CD4-positive, CD25-positive, alpha-beta regulatory T cell (primary cell): ENCODE measurements around the gene ZNF324. TPM values are rescaled to one million over a fixed set of nuclear protein-coding genes. Genes with fewer than 3 reads are reported as not detected.

Source experiments
- ATAC-seq, 2 donors: fragments of 150-1000 bp; cut with Tn5 transposase; one replicate each; pipeline ENCODE4 v1.10.0; 2021; ENCODE audit warnings: low read depth in 2 of 2, moderate number of reproducible peaks in 2 of 2, moderate library complexity in 1 of 2
- DNase-seq, 3 donors: peaks; one replicate each; pipeline versions ENCODE4 v3.0.0 to v3.0.0-alpha.2; 2012 to 2022; ENCODE audit warnings: mixed read lengths in 1 of 3
- H3K27ac ChIP-seq: one replicate; pipeline ENCODE4 v1.7.0; 2013; ENCODE audit warnings: mild to moderate bottlenecking, low read length; ENCODE audit not compliant: insufficient read depth, poor library complexity, severe bottlenecking
- H3K27me3 ChIP-seq: one replicate; pipeline ENCODE4 v1.7.0; 2013; ENCODE audit warnings: low read length; ENCODE audit not compliant: control insufficient read depth, insufficient read depth
- H3K36me3 ChIP-seq: one replicate; pipeline ENCODE4 v1.7.0; 2013; ENCODE audit warnings: mild to moderate bottlenecking, low read length, moderate library complexity; ENCODE audit not compliant: control insufficient read depth, insufficient read depth
- H3K4me1 ChIP-seq: 2 replicates; pipeline ENCODE4 v1.7.0; 2013; ENCODE audit warnings: mild to moderate bottlenecking, low read length; ENCODE audit not compliant: insufficient read depth, control insufficient read depth, poor library complexity, severe bottlenecking
- H3K4me3 ChIP-seq: one replicate; pipeline ENCODE4 v1.7.0; 2013; ENCODE audit warnings: low read depth, mild to moderate bottlenecking, low read length, moderate library complexity
- H3K9me3 ChIP-seq, 2 experiments: 1 replicate in 1 of 2; 2 replicates in 1 of 2; pipeline ENCODE4 v1.7.0; 2013; ENCODE audit warnings: low read length in 2 of 2, mild to moderate bottlenecking in 1 of 2, moderate library complexity in 1 of 2; ENCODE audit not compliant: control insufficient read depth in 2 of 2
- H3K27ac Mint-ChIP-seq, 3 donors: one replicate each; pipeline ENCODE4 v1.8.0; 2020 to 2022; ENCODE audit warnings: mild to moderate bottlenecking in 3 of 3, mixed read lengths in 3 of 3, moderate library complexity in 2 of 3
- H3K27me3 Mint-ChIP-seq: one replicate; pipeline ENCODE4 v1.8.0; 2022; ENCODE audit warnings: mild to moderate bottlenecking, mixed read lengths
- H3K36me3 Mint-ChIP-seq: one replicate; pipeline ENCODE4 v1.8.0; 2020; ENCODE audit warnings: mixed read lengths
- H3K4me1 Mint-ChIP-seq, 4 donors: one replicate each; pipeline ENCODE4 v1.8.0; 2020 to 2022; ENCODE audit warnings: mixed read lengths in 4 of 4, mild to moderate bottlenecking in 1 of 4
- H3K4me3 Mint-ChIP-seq, 4 donors: one replicate each; pipeline ENCODE4 v1.8.0; 2020 to 2022; ENCODE audit warnings: mild to moderate bottlenecking in 4 of 4, mixed read lengths in 4 of 4, moderate library complexity in 3 of 4
- H3K9me3 Mint-ChIP-seq, 7 donors: one replicate each; pipeline ENCODE4 v1.8.0; 2020 to 2022; ENCODE audit warnings: mixed read lengths in 7 of 7, mild to moderate bottlenecking in 3 of 7, moderate library complexity in 2 of 7
- polyA plus RNA-seq, 4 donors: library from polyadenylated mRNA; unstranded; fragments of 300-500 nt; fragmentation: Illumina TruSeq; gene quantifications; one replicate each; pipeline ENCODE4 v1.2.3, GENCODE V29; 2021
- total RNA-seq: library from RNA; stranded (reverse); gene quantifications from one replicate; pipeline ENCODE4 v1.2.3, GENCODE V29; 2022

ZNF324 gene
- total and polyA plus RNA-seq, 5 donors from 2014 or later = 5.3 to 15.1 (median 10.6) TPM

DNA sequence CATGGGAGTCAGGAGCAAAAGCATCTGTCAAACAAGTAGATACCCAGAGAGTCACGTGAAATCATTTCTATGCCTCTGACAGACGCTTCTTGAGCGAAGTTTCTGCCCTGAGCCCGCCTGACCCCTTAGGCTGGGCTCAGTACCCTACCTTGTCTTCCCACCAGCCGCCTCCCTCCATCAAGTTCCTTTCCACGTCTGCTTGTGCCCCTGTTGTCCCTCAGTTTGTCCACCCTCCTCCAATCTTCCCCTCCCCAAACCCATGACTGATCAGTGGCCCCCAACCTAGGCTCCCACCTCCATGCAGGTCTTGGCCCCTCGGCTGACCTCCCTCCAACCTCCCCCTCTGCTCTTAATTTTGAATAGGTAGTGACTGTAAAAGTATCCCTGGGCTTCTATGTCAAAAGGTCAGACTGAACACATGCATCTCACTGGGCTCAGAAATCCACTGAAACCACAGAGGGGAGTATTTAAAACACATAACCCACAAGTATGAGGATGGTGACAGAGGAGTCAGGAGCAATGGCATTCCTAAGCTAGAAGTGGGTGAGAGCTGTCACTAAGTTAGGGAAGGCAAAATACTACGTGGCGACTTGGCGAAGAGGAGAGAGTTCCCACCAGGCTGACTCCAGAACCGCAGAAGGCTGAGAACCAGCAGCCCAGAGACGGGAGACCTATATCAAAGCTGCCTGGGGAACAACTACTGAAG lies 7.6 kb downstream of the ZNF324 start:
- DNase-seq = no peak
- no peak for ATAC-seq
- Histone ChIP-seq H3K4me3 (no peak overlapping the region), H3K9me3 (no peaks in the 10 kb centered on the region), H3K36me3 (peaks cover 16% of the 10 kb centered on the region), H3K27me3 (no peaks in the 10 kb centered on the region), H3K4me1 (peaks cover 21% of the 10 kb centered on the region), H3K27ac (peak overlapping the region; percentile 96)
- Mint-ChIP-seq H3K27ac (peak overlapping the region in 2 of 3 donors; percentile 42 to 95), H3K9me3 (no peaks in the 10 kb centered on the region), H3K36me3 (peaks cover 11% of the 10 kb centered on the region), H3K4me3 (peak overlapping the region; percentile 39 to 98 (median 96)), H3K27me3 (no peaks in the 10 kb centered on the region), H3K4me1 (peaks cover 6 to 26% (median 7%) of the 10 kb centered on the region in 4 donors)

DNA sequence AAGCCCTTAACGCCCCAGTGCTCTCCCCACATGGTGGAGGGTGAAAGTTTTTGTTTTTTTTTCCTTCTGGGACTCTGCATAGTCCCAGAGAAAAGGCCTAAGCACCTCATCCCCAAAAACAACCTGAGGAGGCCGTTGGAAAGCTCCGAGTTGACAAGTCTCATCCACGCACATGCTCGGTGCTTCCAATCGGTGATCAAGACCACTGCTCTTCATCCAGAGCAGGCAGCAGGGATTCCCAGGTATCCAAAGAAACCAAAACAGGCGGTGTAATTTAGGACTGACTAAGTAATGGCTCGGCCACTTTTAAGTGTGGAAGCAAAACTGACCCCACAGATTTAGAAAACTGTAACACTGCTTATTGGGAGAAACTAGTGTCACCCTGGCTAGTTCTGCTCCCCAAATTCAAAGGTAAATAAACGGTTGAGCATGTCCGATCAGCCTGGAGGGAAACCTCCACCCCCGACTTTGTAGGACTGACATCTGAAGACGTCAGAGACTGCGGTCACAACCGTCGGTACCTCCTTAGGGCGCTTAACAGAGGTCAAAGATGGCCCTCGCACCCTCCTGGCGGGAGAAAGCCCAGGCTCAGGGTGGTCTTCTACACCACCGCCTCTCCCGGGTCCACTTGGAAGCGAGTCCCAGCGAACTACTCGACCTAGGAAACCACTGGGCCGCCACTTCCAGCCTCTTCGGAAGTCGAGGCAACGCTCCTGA lies 8.3 kb downstream of the ZNF324 start:
- Mint-ChIP-seq H3K36me3 (peaks cover 11% of the 10 kb centered on the region), H3K9me3 (no peaks in the 10 kb centered on the region), H3K27ac (peak overlapping the region in 2 of 3 donors; percentile 95 to 99), H3K27me3 (no peaks in the 10 kb centered on the region), H3K4me1 (peaks cover 6 to 26% (median 7%) of the 10 kb centered on the region in 4 donors), H3K4me3 (peak overlapping the region; percentile 95 to 98 (median 96))
- Histone ChIP-seq H3K27ac (peak overlapping the region; percentile 96), H3K4me1 (peaks cover 21% of the 10 kb centered on the region), H3K27me3 (no peaks in the 10 kb centered on the region), H3K4me3 (peak overlapping the region; percentile 72), H3K36me3 (peaks cover 16% of the 10 kb centered on the region), H3K9me3 (no peaks in the 10 kb centered on the region)
- DNase-seq = no peak
- ATAC-seq = no peak

DNA sequence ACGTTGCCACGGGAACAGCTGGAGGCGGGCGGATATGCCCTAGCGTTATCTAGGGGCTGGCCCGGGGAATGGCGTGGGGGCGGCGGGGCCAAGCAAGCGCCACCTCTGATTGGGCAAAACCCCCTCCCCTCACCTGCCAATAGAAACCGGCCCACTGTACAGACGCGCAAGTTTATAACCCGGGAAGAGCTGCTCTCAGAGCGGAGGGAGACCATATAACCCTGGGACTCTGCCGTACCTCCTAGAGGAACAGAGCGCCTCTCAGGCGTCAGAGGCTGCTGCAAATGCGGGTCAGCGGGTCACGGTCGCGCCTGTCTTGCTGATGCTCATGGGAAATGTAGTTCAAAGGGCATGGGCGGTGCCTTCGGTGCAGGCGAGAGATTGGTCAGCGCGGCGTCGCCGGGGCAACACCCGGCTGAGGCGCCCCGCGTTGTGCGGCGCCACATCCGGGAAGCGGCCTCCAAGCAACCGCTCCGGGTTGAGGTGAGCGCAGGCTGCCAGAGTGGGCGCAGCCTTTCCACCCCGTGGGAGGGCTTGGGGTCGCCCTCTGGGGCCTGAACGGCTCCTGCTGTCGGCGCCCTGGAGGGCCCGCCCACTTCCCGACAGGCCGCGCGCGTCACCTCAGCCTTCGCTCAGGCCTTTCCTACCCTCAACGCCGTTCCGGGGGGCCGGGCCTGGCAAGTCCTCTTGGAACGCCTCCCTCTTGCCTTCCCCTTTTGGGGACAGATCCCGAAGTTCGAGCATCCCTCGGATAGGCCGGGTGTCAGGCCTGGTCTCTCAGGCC lies 9.0 kb downstream of the ZNF324 start, which contains the start of gene ZNF446:
TSS of gene ZNF446 (plus strand) at position 639 of the 784 bp plus-strand sequence. CDS start 867 bp downstream, outside the sequence.
- ATAC-seq (peak; percentile 90 to 91), DNase-seq (peak; percentile 93 to 99 (median 96))
- Mint-ChIP-seq H3K36me3 (peaks cover 6% of the 10 kb centered on the region), H3K4me3 (peak within 1 kb of the TSS; percentile 95 to 98 (median 96)), H3K9me3 (no peaks in the 10 kb centered on the region), H3K27ac (peak within 1 kb of the TSS; percentile 78 to 99 (median 95)), H3K4me1 (peaks cover 4 to 26% (median 7%) of the 10 kb centered on the region in 4 donors), H3K27me3 (no peaks in the 10 kb centered on the region)
- H3K4me1 ChIP-seq = peaks cover 21% of the 10 kb centered on the region
- H3K27me3 ChIP-seq = no peaks in the 10 kb centered on the region
- peak within 1 kb of the TSS; percentile 81 for H3K4me3 ChIP-seq
- no peaks in the 10 kb centered on the region for H3K9me3 ChIP-seq
- peaks cover 10% of the 10 kb centered on the region for H3K36me3 ChIP-seq
- H3K27ac ChIP-seq = peak within 1 kb of the TSS; percentile 96

DNA sequence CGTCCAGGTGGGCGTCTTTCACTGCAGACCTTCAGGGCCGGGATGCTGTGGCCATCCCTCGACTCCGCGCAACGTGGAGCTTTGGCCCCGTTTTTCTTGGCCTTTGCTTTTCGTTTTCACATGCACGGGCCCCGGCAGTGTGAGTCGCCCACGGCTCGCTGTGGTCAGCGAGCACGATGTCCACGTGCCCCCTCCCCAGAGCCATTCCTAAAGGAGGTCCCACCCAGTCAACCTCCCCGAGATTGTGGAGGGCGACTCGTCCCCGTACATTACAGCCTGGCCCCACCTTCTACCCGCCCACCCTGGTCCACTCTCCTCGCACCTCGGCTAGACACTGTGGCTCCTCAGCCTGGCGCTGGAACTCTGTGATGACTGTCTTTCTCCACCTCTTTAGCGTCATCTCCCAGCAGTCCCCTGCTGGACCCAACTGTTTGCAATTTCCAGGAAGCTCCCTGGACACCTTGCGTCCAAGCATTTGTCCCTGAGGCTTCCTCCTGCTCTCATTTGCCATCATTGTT lies 9.7 kb downstream of the ZNF324 start:
- H3K9me3 ChIP-seq = no peaks in the 10 kb centered on the region
- H3K36me3 ChIP-seq = peaks cover 10% of the 10 kb centered on the region
- H3K27me3 ChIP-seq = no peaks in the 10 kb centered on the region
- Mint-ChIP-seq H3K36me3 (peaks cover 6% of the 10 kb centered on the region), H3K9me3 (no peaks in the 10 kb centered on the region), H3K4me1 (peaks cover 4 to 26% (median 7%) of the 10 kb centered on the region in 4 donors), H3K27me3 (no peaks in the 10 kb centered on the region), H3K27ac (peak overlapping the region; percentile 78 to 99 (median 95)), H3K4me3 (peak overlapping the region; percentile 95 to 98 (median 96))
- peaks cover 21% of the 10 kb centered on the region for H3K4me1 ChIP-seq
- H3K4me3 ChIP-seq = peak overlapping the region; percentile 48
- ATAC-seq = no peak
- peak overlapping the region; percentile 96 for H3K27ac ChIP-seq
- no peak for DNase-seq

DNA sequence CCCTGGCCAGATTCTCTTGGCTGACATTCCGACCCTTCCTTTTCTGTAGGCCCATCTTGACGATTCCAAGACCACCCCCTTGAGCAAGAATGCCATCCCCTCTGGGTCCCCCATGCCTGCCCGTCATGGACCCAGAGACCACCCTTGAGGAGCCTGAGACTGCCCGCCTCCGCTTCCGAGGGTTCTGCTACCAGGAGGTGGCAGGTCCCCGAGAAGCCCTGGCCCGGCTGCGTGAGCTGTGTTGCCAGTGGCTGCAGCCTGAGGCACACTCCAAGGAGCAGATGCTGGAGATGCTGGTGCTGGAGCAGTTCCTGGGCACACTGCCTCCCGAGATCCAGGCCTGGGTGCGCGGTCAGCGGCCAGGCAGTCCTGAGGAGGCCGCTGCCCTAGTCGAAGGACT lies 10.2 kb downstream of the ZNF324 start:
- peak overlapping the region; percentile 78 to 99 (median 95) for H3K27ac Mint-ChIP-seq
- no peaks in the 10 kb centered on the region for H3K9me3 Mint-ChIP-seq
- Histone ChIP-seq H3K36me3 (peaks cover 7% of the 10 kb centered on the region), H3K27me3 (no peaks in the 10 kb centered on the region), H3K9me3 (no peaks in the 10 kb centered on the region), H3K4me3 (peak overlapping the region; percentile 48), H3K27ac (no peak overlapping the region), H3K4me1 (peaks cover 21% of the 10 kb centered on the region)
- peak overlapping the region; percentile 95 to 98 (median 96) for H3K4me3 Mint-ChIP-seq
- no peak for DNase-seq
- no peak for ATAC-seq
- H3K4me1 Mint-ChIP-seq = peaks cover 4 to 26% (median 7%) of the 10 kb centered on the region in 4 donors
- no peaks in the 10 kb centered on the region for H3K27me3 Mint-ChIP-seq
- H3K36me3 Mint-ChIP-seq = peaks cover 7% of the 10 kb centered on the region

DNA sequence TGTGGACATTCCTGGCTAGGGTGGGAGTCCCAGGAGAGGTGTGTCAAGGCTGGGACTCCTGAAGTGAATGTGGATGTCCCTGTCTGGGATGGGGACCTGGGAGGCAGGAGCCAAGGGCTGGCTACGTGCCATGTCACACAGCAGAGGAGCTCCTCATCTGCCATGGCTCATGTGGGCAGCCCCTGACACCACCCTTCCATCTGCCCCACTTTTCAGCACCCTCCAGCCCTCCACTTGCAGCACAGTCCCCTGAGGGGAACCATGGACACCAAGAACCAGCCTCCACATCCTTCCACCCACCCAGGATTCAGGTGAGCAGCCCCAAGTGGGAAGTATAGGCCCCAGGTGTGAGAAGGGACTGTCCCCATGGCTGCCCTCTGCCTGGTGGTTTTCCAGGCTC lies 11.0 kb downstream of the ZNF324 start:
- peaks cover 4 to 26% (median 7%) of the 10 kb centered on the region in 4 donors for H3K4me1 Mint-ChIP-seq
- no peaks in the 10 kb centered on the region for H3K27me3 Mint-ChIP-seq
- H3K4me1 ChIP-seq = peaks cover 21% of the 10 kb centered on the region
- no peak overlapping the region for H3K4me3 ChIP-seq
- DNase-seq = no peak
- no peaks in the 10 kb centered on the region for H3K27me3 ChIP-seq
- peak overlapping the region in 2 of 4 donors; percentile 47 to 59 for H3K4me3 Mint-ChIP-seq
- no peak for ATAC-seq
- peaks cover 10% of the 10 kb centered on the region for H3K36me3 Mint-ChIP-seq
- H3K9me3 ChIP-seq = no peaks in the 10 kb centered on the region
- peaks cover 2% of the 10 kb centered on the region for H3K36me3 ChIP-seq
- H3K9me3 Mint-ChIP-seq = no peaks in the 10 kb centered on the region
- no peak overlapping the region for H3K27ac Mint-ChIP-seq
- H3K27ac ChIP-seq = no peak overlapping the region

DNA sequence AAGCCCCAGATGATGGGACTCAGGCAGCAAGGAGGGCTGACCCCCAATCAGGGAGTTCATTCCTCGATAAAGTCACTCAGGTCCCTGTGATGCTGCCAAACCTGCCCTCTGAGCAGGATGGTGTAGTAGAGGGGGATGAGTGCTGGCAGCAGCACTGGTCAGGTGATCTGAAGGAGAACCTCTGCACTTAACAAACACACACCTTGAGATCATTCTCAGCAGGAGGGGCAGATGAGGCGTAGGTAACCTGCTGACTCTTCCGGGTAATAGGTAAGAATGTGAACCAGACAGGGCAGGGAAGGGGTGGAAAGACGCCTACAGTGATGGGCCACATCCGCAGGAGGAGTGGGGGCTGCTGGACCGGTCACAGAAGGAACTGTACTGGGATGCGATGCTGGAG lies 12.4 kb downstream of the ZNF324 start:
- Mint-ChIP-seq H3K9me3 (no peaks in the 10 kb centered on the region), H3K4me3 (peak overlapping the region in 1 of 4 donors; percentile 13), H3K27me3 (no peaks in the 10 kb centered on the region), H3K36me3 (peaks cover 10% of the 10 kb centered on the region), H3K4me1 (peaks cover 4 to 23% (median 7%) of the 10 kb centered on the region in 4 donors), H3K27ac (peak overlapping the region in 1 of 3 donors; percentile 15)
- H3K27me3 ChIP-seq = no peaks in the 10 kb centered on the region
- peaks cover 21% of the 10 kb centered on the region for H3K4me1 ChIP-seq
- no peak overlapping the region for H3K4me3 ChIP-seq
- ATAC-seq = no peak
- H3K27ac ChIP-seq = no peak overlapping the region
- no peak for DNase-seq
- no peaks in the 10 kb centered on the region for H3K36me3 ChIP-seq
- no peaks in the 10 kb centered on the region for H3K9me3 ChIP-seq
